Measurements from ENCODE around the gene WDFY4.

GRCh38 chr10:49008091-49008490 lies 323.4 kb downstream of the WDFY4 start:
- TF ChIP-seq, protein P1, sequence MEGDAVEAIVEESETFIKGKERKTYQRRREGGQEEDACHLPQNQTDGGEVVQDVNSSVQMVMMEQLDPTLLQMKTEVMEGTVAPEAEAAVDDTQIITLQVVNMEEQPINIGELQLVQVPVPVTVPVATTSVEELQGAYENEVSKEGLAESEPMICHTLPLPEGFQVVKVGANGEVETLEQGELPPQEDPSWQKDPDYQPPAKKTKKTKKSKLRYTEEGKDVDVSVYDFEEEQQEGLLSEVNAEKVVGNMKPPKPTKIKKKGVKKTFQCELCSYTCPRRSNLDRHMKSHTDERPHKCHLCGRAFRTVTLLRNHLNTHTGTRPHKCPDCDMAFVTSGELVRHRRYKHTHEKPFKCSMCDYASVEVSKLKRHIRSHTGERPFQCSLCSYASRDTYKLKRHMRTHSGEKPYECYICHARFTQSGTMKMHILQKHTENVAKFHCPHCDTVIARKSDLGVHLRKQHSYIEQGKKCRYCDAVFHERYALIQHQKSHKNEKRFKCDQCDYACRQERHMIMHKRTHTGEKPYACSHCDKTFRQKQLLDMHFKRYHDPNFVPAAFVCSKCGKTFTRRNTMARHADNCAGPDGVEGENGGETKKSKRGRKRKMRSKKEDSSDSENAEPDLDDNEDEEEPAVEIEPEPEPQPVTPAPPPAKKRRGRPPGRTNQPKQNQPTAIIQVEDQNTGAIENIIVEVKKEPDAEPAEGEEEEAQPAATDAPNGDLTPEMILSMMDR (IDR thresholded peaks at IDR 0.05) = no peak
- TF ChIP-seq POLR2A (IDR thresholded peaks at IDR 0.05) (no peak), POLR2AphosphoS5 (IDR thresholded peaks at IDR 0.05) (no peak)

Data from gastroesophageal sphincter (tissue), 3 donors.